ENCODE data around the gene ASB2. TPM values are rescaled to one million over a fixed set of nuclear protein-coding genes. Genes with fewer than 3 reads are reported as not detected.

ASB2 gene
- polyA plus RNA-seq, 1 donor (not counting 4 experiments of a cell fraction or from before 2014, with no cell fraction given): 0.56 TPM

DNA sequence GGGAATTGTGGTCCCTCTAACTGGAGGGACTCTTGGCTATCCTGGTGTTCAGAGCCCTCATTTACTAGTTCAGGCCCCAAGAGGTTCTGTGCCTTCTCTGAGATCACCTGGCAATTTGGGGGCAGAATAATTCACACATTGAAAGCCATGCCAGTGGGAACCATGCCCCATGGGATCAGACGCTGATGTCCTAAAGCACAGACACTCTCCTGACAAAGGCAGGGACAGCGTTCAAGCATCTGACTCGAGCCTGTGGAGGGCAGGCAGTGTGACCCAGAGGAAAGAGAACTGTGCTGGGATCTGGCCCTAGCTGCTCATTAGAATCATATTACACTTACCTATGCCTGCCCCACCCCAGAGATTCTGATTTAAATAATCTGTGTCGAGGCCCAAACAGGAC, 2.4 kb upstream of the ASB2 start:
- H3K27ac ChIP-seq (ENCODE audit: control insufficient read depth, insufficient read depth, low read length): no peak overlapping the region
- dilution Hi-C loops (cut with MboI; ENCODE audit: extremely low pct_ligation_motif_present, low sequenced_read_pairs): no loop called here
- no peaks in the 10 kb centered on the region for H4K20me1 ChIP-seq (ENCODE audit: control insufficient read depth, extremely low read depth, insufficient read depth, low read length)

GRCh38 chr14:93977790-93978581, 1.6 kb upstream of the ASB2 start:
- DNase-seq (ENCODE audit: low read depth, low spot score) (no peak), FAIRE-seq (no peak)
- no peaks in the 10 kb centered on the region for H3K9me1 ChIP-seq (ENCODE audit: control insufficient read depth, extremely low read depth, insufficient read depth, low read length)
- H3K27ac ChIP-seq (ENCODE audit: control insufficient read depth, insufficient read depth, low read length): no peak overlapping the region
- no peak overlapping the region for H3K4me3 ChIP-seq (ENCODE audit: control insufficient read depth in 2 of 3, extremely low read depth in 1 of 3, insufficient read depth in 2 of 3, low read depth in 1 of 3, low read length in 3 of 3)
- TF ChIP-seq EZH2 (IDR thresholded peaks at IDR 0.05; ENCODE audit: low read length): no peak
- TF ChIP-seq, protein P1, sequence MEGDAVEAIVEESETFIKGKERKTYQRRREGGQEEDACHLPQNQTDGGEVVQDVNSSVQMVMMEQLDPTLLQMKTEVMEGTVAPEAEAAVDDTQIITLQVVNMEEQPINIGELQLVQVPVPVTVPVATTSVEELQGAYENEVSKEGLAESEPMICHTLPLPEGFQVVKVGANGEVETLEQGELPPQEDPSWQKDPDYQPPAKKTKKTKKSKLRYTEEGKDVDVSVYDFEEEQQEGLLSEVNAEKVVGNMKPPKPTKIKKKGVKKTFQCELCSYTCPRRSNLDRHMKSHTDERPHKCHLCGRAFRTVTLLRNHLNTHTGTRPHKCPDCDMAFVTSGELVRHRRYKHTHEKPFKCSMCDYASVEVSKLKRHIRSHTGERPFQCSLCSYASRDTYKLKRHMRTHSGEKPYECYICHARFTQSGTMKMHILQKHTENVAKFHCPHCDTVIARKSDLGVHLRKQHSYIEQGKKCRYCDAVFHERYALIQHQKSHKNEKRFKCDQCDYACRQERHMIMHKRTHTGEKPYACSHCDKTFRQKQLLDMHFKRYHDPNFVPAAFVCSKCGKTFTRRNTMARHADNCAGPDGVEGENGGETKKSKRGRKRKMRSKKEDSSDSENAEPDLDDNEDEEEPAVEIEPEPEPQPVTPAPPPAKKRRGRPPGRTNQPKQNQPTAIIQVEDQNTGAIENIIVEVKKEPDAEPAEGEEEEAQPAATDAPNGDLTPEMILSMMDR (optimal IDR thresholded peaks at IDR 0.05 in 1 of 3, IDR thresholded peaks at IDR 0.05 in 1 of 3, conservative IDR thresholded peaks at IDR 0.05 in 1 of 3; ENCODE audit: extremely low read depth in 1 of 3, insufficient read depth in 2 of 3, low read length in 3 of 3): no peak
- dilution Hi-C loops (cut with MboI; ENCODE audit: extremely low pct_ligation_motif_present, low sequenced_read_pairs): no loop called here
- H2AFZ ChIP-seq (ENCODE audit: control insufficient read depth, low read length): no peak overlapping the region
- no peak overlapping the region for H3K4me2 ChIP-seq (ENCODE audit: control insufficient read depth, extremely low read depth, insufficient read depth, low read depth, low read length)
- H3K36me3 ChIP-seq (ENCODE audit: control insufficient read depth in 2 of 2, extremely low read depth in 1 of 2, insufficient read depth in 2 of 2, low read length in 2 of 2): no peaks in the 10 kb centered on the region
- H3K9ac ChIP-seq (ENCODE audit: control insufficient read depth, extremely low read depth, insufficient read depth, low read length): no peak overlapping the region
- no peaks in the 10 kb centered on the region for H4K20me1 ChIP-seq (ENCODE audit: control insufficient read depth, extremely low read depth, insufficient read depth, low read length)
- H3K27me3 ChIP-seq (ENCODE audit: control insufficient read depth, extremely low read depth, insufficient read depth, low read length): peaks cover 27% of the 10 kb centered on the region
- H3K4me1 ChIP-seq (ENCODE audit: control insufficient read depth, extremely low read depth, insufficient read depth, low read length): no peaks in the 10 kb centered on the region
- no peaks in the 10 kb centered on the region for H3K9me3 ChIP-seq (ENCODE audit: control insufficient read depth, low read depth, low read length)
- H3K79me2 ChIP-seq (ENCODE audit: control insufficient read depth, insufficient read depth, low read length): no peaks in the 10 kb centered on the region

More for the DNA sequence above, 2.4 kb upstream of the ASB2 start:
- no peaks in the 10 kb centered on the region for H3K79me2 ChIP-seq (ENCODE audit: control insufficient read depth, insufficient read depth, low read length)
- H3K36me3 ChIP-seq (ENCODE audit: control insufficient read depth in 2 of 2, extremely low read depth in 1 of 2, insufficient read depth in 2 of 2, low read length in 2 of 2): no peaks in the 10 kb centered on the region
- H2AFZ ChIP-seq (ENCODE audit: control insufficient read depth, low read length): no peak overlapping the region
- no peak overlapping the region for H3K9ac ChIP-seq (ENCODE audit: control insufficient read depth, extremely low read depth, insufficient read depth, low read length)
- TF ChIP-seq, protein P1 (optimal IDR thresholded peaks at IDR 0.05 in 1 of 3, IDR thresholded peaks at IDR 0.05 in 1 of 3, conservative IDR thresholded peaks at IDR 0.05 in 1 of 3; ENCODE audit: extremely low read depth in 1 of 3, insufficient read depth in 2 of 3, low read length in 3 of 3): no peak
- TF ChIP-seq EZH2 (IDR thresholded peaks at IDR 0.05; ENCODE audit: low read length): no peak
- no peak for FAIRE-seq
- H3K9me3 ChIP-seq (ENCODE audit: control insufficient read depth, low read depth, low read length): no peaks in the 10 kb centered on the region
- no peak overlapping the region for H3K4me3 ChIP-seq (ENCODE audit: control insufficient read depth in 2 of 3, extremely low read depth in 1 of 3, insufficient read depth in 2 of 3, low read depth in 1 of 3, low read length in 3 of 3)
- no peaks in the 10 kb centered on the region for H3K9me1 ChIP-seq (ENCODE audit: control insufficient read depth, extremely low read depth, insufficient read depth, low read length)
- no peak overlapping the region for H3K4me2 ChIP-seq (ENCODE audit: control insufficient read depth, extremely low read depth, insufficient read depth, low read depth, low read length)
- H3K4me1 ChIP-seq (ENCODE audit: control insufficient read depth, extremely low read depth, insufficient read depth, low read length): no peaks in the 10 kb centered on the region
- DNase-seq (ENCODE audit: low read depth, low spot score): no peak
- H3K27me3 ChIP-seq (ENCODE audit: control insufficient read depth, extremely low read depth, insufficient read depth, low read length): peaks cover 24% of the 10 kb centered on the region

Data from keratinocyte (primary cell).